Body of pancreas (tissue), 4 donors: ENCODE measurements around the gene TNS2.

Source experiments
- POLR2A ChIP-seq, 3 donors: fragments of 450-650 bp; IDR thresholded peaks; one replicate each; pipeline ENCODE4 v1.6.1; 2016; ENCODE audit warnings: antibody characterized with exemption in 3 of 3, mild to moderate bottlenecking in 2 of 3
- TF ChIP-seq, protein P1 (sequence below), 7 experiments: fragments of 450-650 bp in 4 of 7; fragments of 200-600 bp in 3 of 7; sonication (generic) in 3 of 7; IDR thresholded peaks; one replicate each; pipeline ENCODE4 v1.5.1; 2016 to 2019; ENCODE audit warnings: antibody characterized with exemption in 7 of 7

DNA sequence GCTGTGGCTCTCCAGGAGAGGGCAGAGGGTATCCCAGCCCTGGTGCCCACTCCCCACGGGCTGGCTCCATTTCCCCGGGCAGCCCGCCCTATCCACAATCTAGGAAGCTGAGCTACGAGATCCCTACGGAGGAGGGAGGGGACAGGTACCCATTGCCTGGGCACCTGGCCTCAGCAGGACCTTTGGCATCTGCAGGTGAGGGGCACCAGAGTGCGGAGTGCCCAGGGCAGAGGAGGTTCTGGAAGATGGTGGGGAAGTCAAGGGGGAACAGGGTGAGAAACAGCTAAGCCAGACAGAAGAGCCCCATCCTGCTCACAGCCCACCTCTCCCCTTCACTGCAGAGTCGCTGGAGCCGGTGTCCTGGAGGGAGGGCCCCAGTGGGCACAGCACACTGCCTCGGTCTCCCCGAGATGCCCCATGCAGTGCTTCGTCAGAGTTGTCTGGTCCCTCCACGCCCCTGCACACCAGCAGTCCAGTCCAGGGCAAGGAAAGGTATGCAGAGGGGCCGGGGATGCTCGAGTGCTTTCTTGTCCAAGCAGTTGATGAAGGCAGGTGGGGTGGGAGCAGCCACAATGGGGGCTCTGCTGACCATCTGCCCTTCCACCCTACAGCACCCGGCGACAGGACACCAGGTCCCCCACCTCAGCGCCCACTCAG is 10.3 kb downstream of the TNS2 start:
- TF ChIP-seq, protein P1, sequence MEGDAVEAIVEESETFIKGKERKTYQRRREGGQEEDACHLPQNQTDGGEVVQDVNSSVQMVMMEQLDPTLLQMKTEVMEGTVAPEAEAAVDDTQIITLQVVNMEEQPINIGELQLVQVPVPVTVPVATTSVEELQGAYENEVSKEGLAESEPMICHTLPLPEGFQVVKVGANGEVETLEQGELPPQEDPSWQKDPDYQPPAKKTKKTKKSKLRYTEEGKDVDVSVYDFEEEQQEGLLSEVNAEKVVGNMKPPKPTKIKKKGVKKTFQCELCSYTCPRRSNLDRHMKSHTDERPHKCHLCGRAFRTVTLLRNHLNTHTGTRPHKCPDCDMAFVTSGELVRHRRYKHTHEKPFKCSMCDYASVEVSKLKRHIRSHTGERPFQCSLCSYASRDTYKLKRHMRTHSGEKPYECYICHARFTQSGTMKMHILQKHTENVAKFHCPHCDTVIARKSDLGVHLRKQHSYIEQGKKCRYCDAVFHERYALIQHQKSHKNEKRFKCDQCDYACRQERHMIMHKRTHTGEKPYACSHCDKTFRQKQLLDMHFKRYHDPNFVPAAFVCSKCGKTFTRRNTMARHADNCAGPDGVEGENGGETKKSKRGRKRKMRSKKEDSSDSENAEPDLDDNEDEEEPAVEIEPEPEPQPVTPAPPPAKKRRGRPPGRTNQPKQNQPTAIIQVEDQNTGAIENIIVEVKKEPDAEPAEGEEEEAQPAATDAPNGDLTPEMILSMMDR (IDR thresholded peaks at IDR 0.05) = no peak
- no peak for TF ChIP-seq POLR2A (IDR thresholded peaks at IDR 0.05)
